IMR-90 (cell line): ENCODE data around the gene TECTA.

Experiments used
- BHLHE40 ChIP-seq: fragments of 150-350 bp; IDR thresholded peaks from 2 replicates; pipeline ENCODE4 v1.6.1; 2016; ENCODE audit warnings: mild to moderate bottlenecking, low read depth, low read length
- CEBPB ChIP-seq: IDR thresholded peaks from 2 replicates; pipeline ENCODE4 v1.6.1; 2012; ENCODE audit warnings: low read depth, low read length, improper control_type of control experiment
- CHD1 ChIP-seq: IDR thresholded peaks from 2 replicates; pipeline ENCODE4 v1.6.1; 2012; ENCODE audit warnings: low read depth, low read length, improper control_type of control experiment
- FOS ChIP-seq: fragments of 150-350 bp; IDR thresholded peaks from 2 replicates; pipeline ENCODE4 v1.6.1; 2016; ENCODE audit warnings: low read depth, low read length
- MAFK ChIP-seq: IDR thresholded peaks from 2 replicates; pipeline ENCODE4 v1.6.1; 2012; ENCODE audit warnings: low read depth, low read length, improper control_type of control experiment
- MXI1 ChIP-seq: IDR thresholded peaks from 2 replicates; pipeline ENCODE4 v1.6.1; 2012; ENCODE audit warnings: low read depth, mild to moderate bottlenecking, low read length, moderate library complexity, borderline replicate concordance
- POLR2A ChIP-seq: IDR thresholded peaks from 2 replicates; pipeline ENCODE4 v1.6.1; 2012; ENCODE audit warnings: mild to moderate bottlenecking, low read depth, low read length
- RAD21 ChIP-seq: IDR thresholded peaks from 2 replicates; pipeline ENCODE4 v1.6.1; 2012; ENCODE audit warnings: low read length, improper control_type of control experiment
- RCOR1 ChIP-seq: IDR thresholded peaks from 2 replicates; pipeline ENCODE4 v1.6.1; 2012; ENCODE audit warnings: mild to moderate bottlenecking, low read length, improper control_type of control experiment; ENCODE audit not compliant: insufficient replicate concordance
- TF ChIP-seq, protein P1 (sequence below): conservative IDR thresholded peaks from 2 replicates; pipeline ENCODE4 v1.5.1; 2012; ENCODE audit warnings: mild to moderate bottlenecking, low read depth, low read length, improper control_type of control experiment
- TF ChIP-seq, protein P2 (sequence below): fragments of 150-350 bp; IDR thresholded peaks from 2 replicates; pipeline ENCODE4 v1.6.1; 2017; ENCODE audit warnings: mild to moderate bottlenecking, antibody characterized with exemption, low read length, low read depth
- TF ChIP-seq, protein P3 (sequence below): fragments of 150-350 bp; IDR thresholded peaks from 2 replicates; pipeline ENCODE4 v1.6.1; 2016; ENCODE audit warnings: low read depth, mild to moderate bottlenecking, low read length, moderate library complexity, borderline replicate concordance

DNA sequence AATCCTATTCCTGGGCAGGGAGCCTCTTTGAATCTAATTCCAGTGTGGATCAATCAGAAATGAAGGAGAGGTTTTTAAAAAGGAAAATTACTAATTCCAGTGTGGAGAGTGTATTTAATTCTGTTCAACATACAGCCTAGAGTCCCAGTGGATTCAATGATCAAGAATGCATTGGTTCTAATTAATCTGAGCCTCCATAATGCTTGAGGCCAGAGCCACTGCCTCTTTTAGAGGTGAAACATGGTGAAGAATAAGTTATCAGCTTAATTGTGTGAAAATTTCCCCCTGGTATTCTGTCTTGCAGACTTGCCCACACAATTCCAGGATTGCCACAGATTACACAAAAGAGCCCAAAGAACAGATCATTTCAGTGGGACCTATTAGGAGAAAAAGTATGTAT, 87.7 kb downstream of the TECTA start:
- TF ChIP-seq POLR2A, result no peak
- TF ChIP-seq, protein P1, sequence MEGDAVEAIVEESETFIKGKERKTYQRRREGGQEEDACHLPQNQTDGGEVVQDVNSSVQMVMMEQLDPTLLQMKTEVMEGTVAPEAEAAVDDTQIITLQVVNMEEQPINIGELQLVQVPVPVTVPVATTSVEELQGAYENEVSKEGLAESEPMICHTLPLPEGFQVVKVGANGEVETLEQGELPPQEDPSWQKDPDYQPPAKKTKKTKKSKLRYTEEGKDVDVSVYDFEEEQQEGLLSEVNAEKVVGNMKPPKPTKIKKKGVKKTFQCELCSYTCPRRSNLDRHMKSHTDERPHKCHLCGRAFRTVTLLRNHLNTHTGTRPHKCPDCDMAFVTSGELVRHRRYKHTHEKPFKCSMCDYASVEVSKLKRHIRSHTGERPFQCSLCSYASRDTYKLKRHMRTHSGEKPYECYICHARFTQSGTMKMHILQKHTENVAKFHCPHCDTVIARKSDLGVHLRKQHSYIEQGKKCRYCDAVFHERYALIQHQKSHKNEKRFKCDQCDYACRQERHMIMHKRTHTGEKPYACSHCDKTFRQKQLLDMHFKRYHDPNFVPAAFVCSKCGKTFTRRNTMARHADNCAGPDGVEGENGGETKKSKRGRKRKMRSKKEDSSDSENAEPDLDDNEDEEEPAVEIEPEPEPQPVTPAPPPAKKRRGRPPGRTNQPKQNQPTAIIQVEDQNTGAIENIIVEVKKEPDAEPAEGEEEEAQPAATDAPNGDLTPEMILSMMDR, result no peak
- TF ChIP-seq CEBPB, result no peak
- TF ChIP-seq MAFK, result no peak
- no peak for TF ChIP-seq FOS
- TF ChIP-seq MXI1, result no peak
- TF ChIP-seq, protein P2, sequence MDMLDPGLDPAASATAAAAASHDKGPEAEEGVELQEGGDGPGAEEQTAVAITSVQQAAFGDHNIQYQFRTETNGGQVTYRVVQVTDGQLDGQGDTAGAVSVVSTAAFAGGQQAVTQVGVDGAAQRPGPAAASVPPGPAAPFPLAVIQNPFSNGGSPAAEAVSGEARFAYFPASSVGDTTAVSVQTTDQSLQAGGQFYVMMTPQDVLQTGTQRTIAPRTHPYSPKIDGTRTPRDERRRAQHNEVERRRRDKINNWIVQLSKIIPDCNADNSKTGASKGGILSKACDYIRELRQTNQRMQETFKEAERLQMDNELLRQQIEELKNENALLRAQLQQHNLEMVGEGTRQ, result no peak
- no peak for TF ChIP-seq RCOR1
- TF ChIP-seq RAD21, result no peak
- TF ChIP-seq, protein P3, sequence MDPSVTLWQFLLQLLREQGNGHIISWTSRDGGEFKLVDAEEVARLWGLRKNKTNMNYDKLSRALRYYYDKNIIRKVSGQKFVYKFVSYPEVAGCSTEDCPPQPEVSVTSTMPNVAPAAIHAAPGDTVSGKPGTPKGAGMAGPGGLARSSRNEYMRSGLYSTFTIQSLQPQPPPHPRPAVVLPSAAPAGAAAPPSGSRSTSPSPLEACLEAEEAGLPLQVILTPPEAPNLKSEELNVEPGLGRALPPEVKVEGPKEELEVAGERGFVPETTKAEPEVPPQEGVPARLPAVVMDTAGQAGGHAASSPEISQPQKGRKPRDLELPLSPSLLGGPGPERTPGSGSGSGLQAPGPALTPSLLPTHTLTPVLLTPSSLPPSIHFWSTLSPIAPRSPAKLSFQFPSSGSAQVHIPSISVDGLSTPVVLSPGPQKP, result no peak
- TF ChIP-seq BHLHE40, result no peak
- no peak for TF ChIP-seq CHD1
